Pons (tissue), 1 donor: ENCODE results near the gene PKM.
"Not testable (repeated sequence)": the region's sequence is repeated elsewhere in the genome, so short reads cannot be mapped to it uniquely, and the experiment has no call there.

ENCODE experiments used
- DNase-seq: peaks from one replicate; pipeline ENCODE4 v3.0.0-alpha.2; 2016; ENCODE audit warnings: low spot score

Gene PKM

DNA sequence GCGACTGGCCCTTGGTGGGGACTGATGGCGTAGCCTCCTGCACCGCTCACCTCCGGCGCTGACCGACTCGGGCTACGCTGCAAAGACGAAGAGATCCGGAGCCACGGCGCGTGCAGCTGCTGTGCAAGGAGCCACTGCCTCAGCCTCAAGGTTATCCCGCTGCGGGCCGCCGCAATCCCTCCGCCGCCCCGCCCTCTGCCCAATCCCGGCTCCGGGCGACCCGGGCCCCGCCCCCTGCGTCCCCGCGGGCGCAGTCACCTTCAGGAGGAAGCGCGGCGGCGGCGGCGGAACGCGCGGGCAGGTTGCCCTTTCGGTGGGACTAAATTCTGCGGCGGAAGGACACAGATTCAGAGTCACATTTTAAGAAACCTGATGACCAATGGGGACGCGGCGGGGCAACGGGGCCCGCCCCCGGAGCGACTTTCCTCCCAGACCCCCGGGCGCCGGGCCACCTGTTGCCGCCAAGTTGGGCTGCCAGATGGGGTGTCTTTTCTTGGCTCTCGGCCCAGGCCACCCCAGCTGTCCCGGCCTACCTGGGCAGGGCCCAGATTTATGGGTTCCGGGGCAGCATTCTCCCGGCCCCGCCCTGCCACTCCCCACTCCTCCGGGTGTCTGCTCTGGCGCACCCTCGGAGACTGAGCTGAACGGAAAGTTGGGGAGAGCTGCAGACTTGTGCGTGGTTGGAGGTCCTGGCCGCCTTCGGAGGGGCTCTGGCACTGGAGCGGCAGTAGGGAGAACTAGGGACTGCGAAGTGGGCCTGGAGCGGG, at the start of gene PKM:
TSS of gene PKM (minus strand) at position 125 of the 767 bp plus-strand sequence. CDS start 12,093 bp downstream, outside the sequence.
- DNase-seq, result peak; percentile 82

DNA sequence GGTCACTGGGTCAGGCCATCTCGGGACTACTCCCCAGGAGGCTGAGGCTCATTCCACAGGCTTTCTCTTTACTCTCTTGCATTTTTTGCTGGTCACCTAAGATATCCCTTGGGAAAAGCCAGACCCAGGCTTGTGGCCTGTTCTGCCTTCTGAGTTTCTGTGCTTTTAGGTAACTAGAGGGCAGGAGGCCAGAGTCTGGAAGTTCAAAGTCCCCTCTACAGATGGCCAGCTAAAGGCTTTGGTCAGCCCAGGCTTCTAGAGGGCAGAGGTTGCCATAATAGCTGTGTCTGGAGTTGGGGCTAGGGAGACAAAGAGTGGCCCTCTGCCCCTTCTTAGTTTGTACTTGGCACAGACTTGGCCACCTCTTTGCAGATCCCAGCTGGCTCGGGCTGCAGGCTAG, 49.8 kb upstream of the PKM start:
- no peak for DNase-seq

DNA sequence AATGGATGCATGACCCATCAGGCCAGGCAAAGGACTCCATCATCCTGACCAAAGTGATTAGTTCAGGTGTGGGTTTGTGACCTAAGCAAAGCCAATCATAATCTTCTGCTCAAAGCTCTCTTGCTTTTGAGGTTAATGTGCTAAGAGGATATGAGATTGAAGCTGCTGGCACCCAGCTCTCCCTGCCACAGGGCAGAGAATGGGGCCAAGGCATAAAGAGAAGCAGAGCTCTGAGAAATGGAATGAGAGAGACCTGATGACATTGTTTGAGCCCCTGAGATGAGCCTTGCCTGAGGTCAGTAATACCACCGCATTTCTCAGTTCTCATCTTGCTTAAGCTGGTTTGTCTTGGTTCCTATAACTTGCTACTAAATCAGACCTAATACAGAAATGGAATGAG, 47.7 kb upstream of the PKM start:
- DNase-seq, result no peak

DNA sequence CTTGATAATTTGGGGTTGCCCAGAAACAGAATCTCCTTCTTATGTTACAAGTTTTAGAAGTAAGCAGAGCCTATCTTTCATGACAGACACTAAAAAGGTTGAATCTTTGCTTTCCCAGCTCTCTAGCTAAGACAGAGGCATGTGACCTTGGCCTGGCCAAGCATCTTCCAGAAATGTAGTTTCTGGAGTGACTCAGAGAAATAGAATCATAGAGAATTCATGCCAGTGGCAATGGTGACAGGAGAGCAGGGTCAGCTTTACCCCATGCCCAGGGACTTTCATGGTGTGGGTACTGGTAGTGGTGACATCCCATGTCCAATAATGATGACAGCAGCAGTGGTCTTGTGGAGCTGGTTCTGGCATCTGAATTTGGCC, 45.3 kb upstream of the PKM start:
- no peak for DNase-seq

DNA sequence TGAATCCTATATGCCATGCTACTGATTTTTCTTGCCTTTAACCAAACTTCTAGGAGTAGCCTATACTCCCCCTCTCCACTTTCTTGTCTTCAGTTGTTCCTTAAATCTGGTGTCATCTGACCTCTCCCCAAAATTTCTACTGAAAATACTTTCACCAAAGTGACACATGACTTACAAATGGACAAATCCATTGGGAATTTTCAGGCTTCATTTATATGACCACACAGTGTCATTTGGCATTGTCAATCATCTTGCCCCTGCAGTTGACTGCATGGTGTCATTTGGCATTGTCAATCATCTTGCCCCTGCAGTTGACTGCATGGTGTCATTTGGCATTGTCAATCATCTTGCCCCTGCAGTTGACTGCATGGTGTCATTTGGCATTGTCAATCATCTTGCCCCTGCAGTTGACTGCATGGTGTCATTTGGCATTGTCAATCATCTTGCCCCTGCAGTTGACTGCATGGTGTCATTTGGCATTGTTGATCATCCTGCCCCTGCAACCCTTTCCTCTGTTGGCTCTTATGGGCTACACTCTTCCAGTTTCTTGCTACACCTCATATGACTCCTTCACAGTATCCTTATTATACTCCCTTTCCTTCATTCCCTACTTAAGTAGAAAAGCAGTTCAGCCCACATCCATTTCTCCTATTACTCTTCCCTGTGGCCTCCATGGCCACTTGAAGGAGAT, 44.8 kb upstream of the PKM start:
- not testable (repeated sequence) for DNase-seq

DNA sequence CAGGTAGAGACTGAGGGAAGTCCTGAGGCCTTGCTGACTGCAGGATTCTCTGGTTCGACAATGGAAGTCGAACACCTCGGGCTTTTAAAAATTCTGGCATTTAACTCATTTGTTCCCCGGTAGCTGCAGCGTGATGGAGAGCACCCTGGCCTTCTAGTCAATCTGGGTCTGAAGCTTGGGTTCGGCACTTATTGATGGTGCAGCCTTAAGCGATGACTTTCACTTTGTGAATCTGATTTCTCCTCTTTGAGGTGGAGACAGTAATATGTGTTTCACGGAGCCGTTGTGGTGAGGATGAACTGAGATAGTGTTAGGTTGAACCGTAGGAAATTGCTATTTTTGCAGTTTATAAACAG, 42.0 kb upstream of the PKM start:
- DNase-seq, result no peak

DNA sequence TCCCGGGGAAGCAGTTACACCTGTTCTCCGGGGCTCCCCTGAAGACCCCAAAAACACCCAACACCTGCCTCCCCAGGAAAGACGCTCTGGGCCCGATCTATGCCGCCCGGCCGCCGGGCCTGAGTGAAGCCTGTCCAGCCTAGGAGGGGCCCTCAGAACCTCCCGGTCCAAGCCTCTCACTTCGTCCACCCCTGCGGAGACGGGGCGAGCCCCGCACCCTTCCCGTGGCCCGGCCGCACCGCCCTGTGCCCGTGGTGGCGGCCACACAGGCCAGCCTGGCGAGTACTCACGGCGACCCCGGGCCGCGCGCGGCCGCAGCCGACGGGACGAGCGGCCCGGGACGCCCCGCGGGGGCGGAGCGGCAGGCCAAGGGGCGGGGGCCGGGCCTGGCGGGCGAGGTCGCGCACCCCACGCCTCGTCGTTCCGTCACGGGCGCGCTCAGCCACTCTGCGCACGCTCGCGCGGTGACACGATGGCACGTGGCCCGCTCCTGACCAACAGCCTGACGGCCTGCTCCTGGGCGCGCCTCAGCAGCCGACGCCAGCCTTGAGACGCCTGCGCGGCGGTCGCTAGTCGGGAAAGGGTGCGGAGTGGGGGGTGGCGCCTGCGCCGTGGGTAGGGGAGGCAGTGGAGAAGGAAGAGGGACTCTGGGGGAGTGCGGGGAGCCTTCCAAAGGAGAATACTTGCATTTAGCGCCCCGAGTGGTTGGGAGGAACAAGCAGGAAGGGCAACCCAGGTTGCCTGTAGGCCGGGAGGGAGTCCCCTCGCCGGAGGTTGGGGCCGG, 41.4 kb upstream of the PKM start, which contains the start of gene PARP6:
TSS of gene PARP6 (minus strand) at position 342 of the 784 bp plus-strand sequence. CDS start 5,077 bp downstream, outside the sequence.
- DNase-seq, result peak; percentile 98

DNA sequence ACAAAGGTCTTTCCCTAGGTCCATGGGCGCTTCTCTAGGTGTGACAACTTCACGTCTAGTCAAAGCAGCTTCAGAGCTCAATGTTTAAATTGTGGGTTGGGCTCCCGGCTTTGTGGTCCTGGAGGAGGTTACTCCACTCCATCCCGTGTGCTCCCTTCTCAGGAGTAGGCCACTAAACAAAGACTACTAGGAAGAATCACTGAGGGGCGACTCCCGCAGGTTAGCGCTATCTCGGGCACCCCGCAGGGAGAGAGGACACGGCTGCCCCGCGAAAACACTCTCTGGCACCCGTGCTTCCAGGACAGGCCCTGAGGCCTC, 40.9 kb upstream of the PKM start:
- peak; percentile 9 for DNase-seq

DNA sequence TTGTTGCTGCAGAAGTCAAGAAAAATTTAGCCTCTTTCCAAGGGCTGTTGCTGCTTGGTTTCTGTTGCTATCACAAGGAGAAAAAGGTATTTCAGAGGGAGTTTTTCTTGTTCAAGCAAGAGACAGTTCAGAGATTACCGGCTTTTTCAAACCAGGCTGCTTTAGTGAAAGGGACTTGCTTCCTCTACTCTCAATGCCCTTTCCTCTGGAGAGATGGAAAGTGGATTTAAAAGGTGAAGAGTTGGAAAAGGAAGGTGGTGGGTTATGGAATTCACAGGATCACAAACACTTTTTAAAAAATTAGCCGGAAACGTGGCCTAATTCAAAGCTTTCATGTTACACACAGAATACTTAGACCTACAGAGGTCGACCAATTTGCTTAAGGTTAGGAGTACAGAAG, 40.2 kb upstream of the PKM start:
- no peak for DNase-seq

DNA sequence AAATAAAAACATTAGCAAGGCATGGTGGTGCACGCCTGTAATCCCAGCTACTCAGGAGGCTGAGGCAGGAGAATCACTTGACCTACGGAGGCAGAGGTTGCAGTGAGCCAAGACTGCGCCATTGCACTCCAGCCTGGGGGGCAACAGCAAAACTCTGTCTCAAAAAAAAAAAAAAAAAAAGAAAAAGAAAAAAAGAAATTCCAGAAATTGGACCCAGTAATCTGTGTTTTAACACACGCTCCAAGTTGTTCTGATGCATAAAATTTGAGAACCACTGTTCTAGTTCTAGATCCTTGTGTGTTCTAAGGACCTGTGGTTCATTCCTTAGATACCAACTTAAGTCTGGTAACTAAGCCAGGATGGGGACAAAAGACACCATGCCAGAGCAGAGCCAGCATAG, 38.7 kb upstream of the PKM start:
- no peak for DNase-seq

DNA sequence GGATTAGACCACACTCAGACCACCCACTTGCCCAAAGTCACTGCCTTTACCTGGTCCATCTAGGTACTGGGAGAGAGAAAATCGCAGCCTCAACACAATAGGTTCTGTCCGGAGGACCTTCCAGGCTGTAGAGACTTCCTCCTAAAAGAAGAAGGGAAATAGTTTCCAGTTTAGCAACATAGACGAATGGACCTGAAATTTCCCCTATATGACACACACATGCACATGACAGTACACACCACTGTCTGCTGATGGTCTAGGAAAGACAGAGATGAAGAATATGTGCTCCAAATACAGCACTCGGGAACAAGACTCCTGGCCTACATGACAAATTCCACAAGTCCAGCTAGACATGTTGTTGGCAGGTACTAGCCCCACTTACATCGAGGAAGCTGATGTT, 34.0 kb upstream of the PKM start:
- DNase-seq, result no peak

DNA sequence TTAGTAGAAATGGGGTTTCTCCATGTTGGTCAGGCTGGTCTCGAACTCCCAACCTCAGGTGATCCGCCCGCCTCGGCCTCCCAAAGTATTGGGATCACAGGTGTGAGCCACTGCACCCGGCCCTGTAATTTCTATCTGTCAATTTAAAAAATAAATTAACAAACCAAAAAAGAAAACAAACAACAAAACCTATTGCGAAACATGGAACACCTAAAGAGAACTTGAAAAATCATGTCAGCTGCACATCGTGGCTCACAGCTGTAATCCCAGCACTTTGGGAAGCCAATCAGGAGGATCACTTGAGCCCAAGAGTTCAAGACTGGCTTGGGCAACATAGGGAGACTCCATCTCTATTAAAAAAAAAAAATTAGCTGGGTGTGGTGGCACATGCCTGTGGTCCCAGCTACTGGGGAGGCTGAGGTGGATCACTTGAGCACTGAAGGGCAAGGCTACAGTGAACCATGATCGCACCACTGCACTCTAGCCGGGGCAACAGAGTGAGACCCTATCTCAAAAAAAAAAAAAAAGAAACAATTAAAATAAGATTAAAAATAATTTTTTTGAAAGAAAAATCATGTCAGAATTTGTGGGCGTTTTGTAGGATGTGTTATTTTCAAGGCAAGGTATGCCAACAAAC, 21.8 kb upstream of the PKM start:
- DNase-seq, result no peak

DNA sequence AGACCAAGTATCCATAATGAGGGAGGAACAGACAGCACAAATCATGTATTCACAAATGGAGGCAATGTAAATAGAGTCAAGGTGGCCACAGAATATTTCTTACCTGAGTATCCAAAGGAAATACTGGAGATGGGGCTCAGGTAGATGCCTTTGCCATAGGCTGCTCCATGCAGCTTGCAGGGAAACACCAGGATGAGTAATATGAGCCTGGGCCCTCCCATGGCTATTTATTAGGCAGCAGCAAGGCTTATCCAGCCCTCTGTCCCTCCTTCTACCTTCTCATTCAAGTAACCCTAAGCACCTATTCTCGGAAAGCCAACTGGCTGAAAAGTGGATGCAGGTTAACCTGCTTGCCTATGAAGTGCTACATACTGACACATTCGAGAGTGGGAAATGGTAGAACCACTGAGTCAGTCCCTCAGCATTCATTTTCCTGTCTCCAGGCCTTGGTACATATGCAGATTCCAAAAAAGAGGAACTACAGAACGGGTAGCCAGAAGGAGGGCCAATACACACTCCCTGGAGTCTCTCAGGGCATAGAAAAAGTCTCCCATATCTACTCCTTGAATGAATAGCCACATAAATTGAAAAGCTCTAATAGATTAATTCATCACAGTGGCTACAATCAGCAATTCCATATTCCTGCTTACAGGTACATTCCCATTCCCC, 18.3 kb upstream of the PKM start:
- no peak for DNase-seq

DNA sequence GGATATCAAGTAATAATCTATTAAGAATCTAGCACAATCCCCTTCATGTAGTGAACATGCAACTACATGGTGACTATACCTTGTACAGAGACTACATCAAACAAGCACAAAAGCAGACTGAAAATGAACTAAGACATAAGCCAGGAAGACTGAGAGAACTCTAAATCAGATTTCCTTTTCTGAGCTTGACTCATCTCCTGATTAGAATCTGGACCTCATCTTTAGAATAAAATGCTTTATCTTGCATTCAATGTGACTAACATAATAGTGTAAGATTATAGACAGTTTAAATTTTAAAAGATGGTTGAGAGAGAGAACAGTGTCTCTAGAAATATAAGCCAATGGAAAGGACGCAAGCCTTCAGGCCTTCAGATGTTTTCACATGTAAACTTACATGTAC, 17.5 kb upstream of the PKM start:
- DNase-seq, result no peak

DNA sequence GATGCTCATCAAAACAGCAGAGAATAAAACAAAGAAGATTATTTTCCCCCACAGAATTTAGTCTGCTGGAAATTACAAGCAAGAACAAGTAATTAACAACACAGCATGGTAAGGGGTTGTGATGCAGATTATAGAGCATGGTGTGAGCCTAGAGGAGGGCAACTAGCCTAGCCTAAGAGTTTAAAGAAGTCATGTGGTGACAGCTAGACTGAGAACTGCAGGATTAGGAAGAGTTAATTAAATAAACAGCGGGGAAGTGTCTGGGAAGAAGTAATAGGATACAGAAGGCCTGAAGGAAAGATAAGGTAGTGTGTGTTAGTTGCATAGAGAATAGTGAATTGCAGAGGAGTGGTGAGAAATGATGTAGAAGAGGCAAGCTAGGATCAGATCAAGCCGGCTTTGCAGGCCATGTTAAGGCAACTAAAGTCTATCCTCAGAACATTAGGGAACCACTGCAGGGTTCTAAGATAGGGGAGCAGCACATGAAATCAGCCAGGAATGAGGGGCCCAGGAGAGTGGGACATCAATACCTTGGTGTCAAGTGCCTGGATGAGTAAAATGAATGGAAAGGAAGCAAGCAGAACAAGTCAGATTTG, 11.9 kb upstream of the PKM start:
- no peak for DNase-seq

DNA sequence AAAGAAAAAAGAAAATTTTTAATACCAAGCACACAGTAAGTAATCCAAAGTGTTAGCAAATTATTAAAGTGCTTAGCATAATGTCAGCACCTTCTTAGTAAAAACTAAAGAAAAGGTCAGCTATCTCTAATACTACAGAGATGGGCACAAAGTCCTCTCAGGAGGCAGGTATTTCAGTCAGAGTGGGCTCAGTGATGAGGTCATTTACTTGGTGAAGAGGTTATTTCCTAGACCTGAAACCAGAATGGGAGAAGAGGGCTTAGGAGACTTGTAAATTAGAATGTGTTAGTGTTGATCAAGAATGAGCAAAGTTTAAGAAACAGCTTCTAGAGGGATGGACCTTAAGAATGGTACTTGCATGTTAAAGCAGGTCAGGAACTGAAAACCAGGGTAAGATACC, 8.7 kb upstream of the PKM start:
- DNase-seq, result no peak

DNA sequence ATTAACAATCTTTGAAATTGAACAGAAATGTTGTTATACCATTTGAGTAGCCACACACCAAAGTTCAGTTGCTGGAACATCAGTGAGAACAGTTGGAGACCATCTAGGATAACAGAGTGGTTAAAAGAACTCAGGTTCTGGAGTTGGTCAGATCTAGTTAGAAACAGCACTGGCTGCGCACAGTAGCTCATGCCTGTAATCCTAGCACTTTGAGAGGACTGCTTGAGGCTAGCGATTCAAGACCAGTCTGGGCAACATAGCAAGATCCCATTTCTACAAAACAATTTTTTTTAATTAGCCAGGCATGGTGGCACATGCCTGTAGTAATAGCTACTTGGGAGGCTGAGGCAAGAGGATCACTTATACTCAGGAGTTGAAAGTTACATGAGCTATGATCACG, 7.6 kb upstream of the PKM start:
- DNase-seq, result no peak

DNA sequence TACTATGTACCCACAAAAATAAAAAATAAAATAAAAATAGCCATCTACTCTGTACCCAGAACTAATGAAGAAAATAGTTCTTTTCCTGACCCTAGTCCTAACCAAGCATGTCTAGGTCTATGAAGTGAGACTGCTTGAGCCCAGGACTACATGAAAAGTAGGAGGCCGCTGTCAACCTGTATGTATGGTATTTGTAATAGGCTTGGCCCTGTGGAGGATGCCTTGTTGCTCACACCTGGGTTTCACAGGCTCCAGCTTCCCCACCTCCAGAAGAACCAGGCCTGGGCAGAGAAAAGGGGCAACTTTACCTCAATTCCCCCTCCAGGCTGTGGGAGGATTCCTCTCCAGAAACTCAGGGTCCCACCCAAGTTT, 6.8 kb upstream of the PKM start:
- DNase-seq, result no peak

DNA sequence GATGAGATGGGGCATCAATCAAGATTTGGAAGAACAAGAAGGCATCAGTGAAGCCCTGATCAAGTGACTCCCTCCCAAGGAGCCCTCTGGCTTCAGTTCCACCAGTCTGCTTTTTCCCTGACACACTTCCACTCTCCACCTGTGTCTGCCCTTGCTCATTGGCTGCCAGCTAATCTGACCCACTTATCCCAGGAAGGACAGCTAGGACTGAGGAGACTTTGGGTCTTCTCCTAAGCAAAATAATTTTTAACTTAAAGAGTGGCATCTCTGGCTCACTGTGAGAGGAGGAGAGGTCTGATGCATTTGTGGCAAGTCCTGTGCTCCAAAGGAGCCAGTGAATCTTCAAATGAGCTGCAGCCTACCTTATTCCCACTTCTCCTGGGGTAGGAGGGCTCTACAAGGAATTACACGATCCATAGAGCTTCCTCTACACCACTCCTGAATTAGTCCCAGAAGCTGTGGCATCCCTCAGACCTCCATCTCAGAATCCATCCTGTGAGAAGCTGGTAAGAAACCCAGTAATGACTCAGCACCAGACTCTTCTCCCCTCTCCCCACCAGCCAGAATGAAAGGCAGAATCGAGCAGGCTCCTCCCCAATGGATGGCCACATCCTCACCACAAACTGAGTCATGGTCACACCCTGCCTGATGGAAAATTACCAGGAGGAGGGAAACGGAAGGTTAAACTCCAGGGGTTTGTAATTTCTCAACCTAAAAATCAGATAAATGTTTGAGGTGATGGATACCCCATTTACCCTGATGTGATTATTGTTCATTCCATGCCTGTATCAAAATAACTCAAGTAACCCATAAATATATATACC, 6.3 kb upstream of the PKM start:
- peak; percentile 23 for DNase-seq

DNA sequence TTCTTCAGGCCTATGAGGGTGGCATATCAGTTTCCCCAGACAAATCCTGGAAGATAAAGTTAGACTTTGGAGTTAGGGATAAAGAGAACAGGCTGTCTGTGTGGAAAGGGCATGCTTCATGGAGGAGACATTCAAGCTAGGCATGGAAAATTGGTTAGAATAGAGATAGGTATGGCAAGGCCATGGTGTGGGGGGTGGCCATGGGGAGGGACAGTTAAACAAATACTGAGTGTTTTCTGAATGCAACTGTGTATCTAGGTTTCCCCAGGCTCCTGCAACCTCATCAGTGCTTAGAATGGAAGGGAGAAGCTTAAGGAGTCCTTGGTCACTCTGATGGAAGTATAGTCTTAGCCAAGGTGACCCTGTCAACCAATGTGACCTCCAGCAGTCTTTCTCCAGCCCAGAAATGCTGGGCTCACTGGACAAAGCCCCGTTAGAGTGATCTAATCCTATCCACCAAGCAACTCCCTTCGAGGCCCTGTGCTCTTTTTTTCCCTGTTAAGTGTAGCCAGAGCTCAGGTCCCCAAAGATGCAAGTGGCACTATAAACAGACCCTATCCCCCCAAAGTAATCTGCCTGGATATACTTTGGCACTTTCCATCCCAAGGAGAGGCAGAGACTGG, 5.5 kb upstream of the PKM start:
- no peak for DNase-seq
